Tibial nerve (tissue), 4 donors: ENCODE data around the gene EFNA3.

Experiments used
- CTCF ChIP-seq, 5 experiments: fragments of 200-600 bp in 3 of 5; fragments of 450-650 bp in 2 of 5; sonication (generic) in 3 of 5; IDR thresholded peaks; one replicate each; pipeline ENCODE4 v1.5.1; 2016 to 2019; ENCODE audit warnings: antibody characterized with exemption in 5 of 5, mild to moderate bottlenecking in 3 of 5, moderate library complexity in 2 of 5
- EP300 ChIP-seq, 2 donors: sonication (generic); formaldehyde crosslinking; IDR thresholded peaks; one replicate each; pipeline ENCODE4 v1.6.1; 2017; ENCODE audit warnings: antibody characterized with exemption in 2 of 2, mild to moderate bottlenecking in 1 of 2
- POLR2A ChIP-seq, 2 donors: fragments of 450-650 bp; IDR thresholded peaks; one replicate each; pipeline ENCODE4 v1.6.1; 2017; ENCODE audit warnings: antibody characterized with exemption in 2 of 2, mild to moderate bottlenecking in 2 of 2, moderate library complexity in 2 of 2

GRCh38 chr1:155079210-155079486 lies 511 bp downstream of the EFNA3 start:
- TF ChIP-seq CTCF (IDR thresholded peaks at IDR 0.05) (no peak), EP300 (IDR thresholded peaks at IDR 0.05) (no peak), POLR2A (IDR thresholded peaks at IDR 0.05) (no peak)
